Endothelial cell of umbilical vein (primary cell): ENCODE results near the gene TEX38. TPM values are rescaled to one million over a fixed set of nuclear protein-coding genes. Genes with fewer than 3 reads are reported as not detected.

Experiments
- BruUV-seq: library from RNA; stranded (reverse); fragments of 400-500 nt; replicated peaks from 2 replicates; lab custom pipeline; 2021; lab: Mats Ljungman, UMichigan
- CTCF ChIA-PET: fragments of 300-600, 350-600 bp; sonication (Branson Sonifier 250); formaldehyde crosslinking; loops from one replicate; lab custom pipeline; 2021; ENCODE audit warnings: antibody characterized with exemption, inconsistent platforms; lab: Charles Lee
- POLR2A ChIA-PET: fragments of 300-600, 350-600 bp; sonication (Branson Sonifier 250); formaldehyde crosslinking; loops from one replicate; lab custom pipeline; 2021; ENCODE audit warnings: antibody characterized with exemption, inconsistent platforms; lab: Charles Lee
- DNase-seq: peaks from one replicate; pipeline ENCODE4 v3.0.0-alpha.2; 2011; ENCODE audit warnings: low read depth, low spot score
- FAIRE-seq: peaks from 2 replicates; lab custom pipeline; 2011; peaks lifted over from hg19 to GRCh38; lab: Jason Lieb, UNC
- H2AFZ ChIP-seq: 2 replicates; pipeline ENCODE4 v1.6.0; 2012; ENCODE audit warnings: low read depth, low read length, control low read depth, inconsistent platforms
- H3K27ac ChIP-seq: 2 replicates; pipeline ENCODE4 v1.5.1; 2011; ENCODE audit warnings: low read depth, mild to moderate bottlenecking, control low read depth, low read length, moderate library complexity; ENCODE audit not compliant: insufficient read depth
- H3K27me3 ChIP-seq, 2 experiments: 2 replicates each; pipeline versions ENCODE4 v1.6.0 to v1.6.1; 2011; ENCODE audit warnings: low read length in 2 of 2, mixed read lengths in 1 of 2; ENCODE audit not compliant: control insufficient read depth in 2 of 2, insufficient read depth in 2 of 2
- H3K36me3 ChIP-seq, 2 experiments: 2 replicates in 1 of 2; 3 replicates in 1 of 2; pipeline ENCODE4 v1.5.1; 2011; ENCODE audit warnings: low read length in 2 of 2, mild to moderate bottlenecking in 1 of 2, moderate library complexity in 1 of 2; ENCODE audit not compliant: control insufficient read depth in 2 of 2, insufficient read depth in 2 of 2; ENCODE audit errors: extremely low read depth in 1 of 2
- H3K4me1 ChIP-seq: 3 replicates; pipeline ENCODE4 v1.5.1; 2011; ENCODE audit warnings: mild to moderate bottlenecking, low read length; ENCODE audit not compliant: control insufficient read depth, insufficient read depth; ENCODE audit errors: extremely low read depth
- H3K4me2 ChIP-seq: 2 replicates; pipeline ENCODE4 v1.6.1; 2011; ENCODE audit warnings: low read length, control low read depth, mixed read lengths; ENCODE audit not compliant: insufficient read depth
- H3K4me3 ChIP-seq, 3 experiments: fragments of 200-600 bp in 1 of 3; sonication (generic), shearing (Covaris generic) in 1 of 3; replicated peaks in 1 of 3; 2 replicates each; pipeline ENCODE4 v1.5.1; 2011 to 2016; ENCODE audit warnings: control low read depth in 3 of 3, low read length in 3 of 3, mild to moderate bottlenecking in 2 of 3, inconsistent platforms in 1 of 3, low read depth in 1 of 3, moderate library complexity in 1 of 3; ENCODE audit not compliant: insufficient read depth in 1 of 3
- H3K79me2 ChIP-seq: 2 replicates; pipeline ENCODE4 v1.6.0; 2012; ENCODE audit warnings: low read length, inconsistent platforms; ENCODE audit not compliant: control insufficient read depth, insufficient read depth
- H3K9ac ChIP-seq: replicated peaks from 2 replicates; pipeline ENCODE3; 2011; ENCODE audit warnings: low read length, control low read depth; ENCODE audit not compliant: insufficient read depth; ENCODE audit errors: extremely low read depth
- H3K9me1 ChIP-seq: replicated peaks from 3 replicates; pipeline ENCODE4 v1.6.0; 2011; ENCODE audit warnings: mild to moderate bottlenecking, low read length; ENCODE audit not compliant: control insufficient read depth, insufficient read depth; ENCODE audit errors: extremely low read depth
- H3K9me3 ChIP-seq: replicated peaks from 2 replicates; pipeline ENCODE4 v1.5.1; 2012; ENCODE audit warnings: low read length, inconsistent platforms; ENCODE audit not compliant: control insufficient read depth, insufficient read depth
- H4K20me1 ChIP-seq: replicated peaks from 2 replicates; pipeline ENCODE3; 2011; ENCODE audit warnings: mild to moderate bottlenecking, low read length; ENCODE audit not compliant: control insufficient read depth, insufficient read depth; ENCODE audit errors: extremely low read depth
- EZH2 ChIP-seq: IDR thresholded peaks from 2 replicates; pipeline ENCODE4 v1.6.1; 2012; ENCODE audit warnings: borderline replicate concordance, low read depth, mild to moderate bottlenecking, moderate library complexity, low read length, inconsistent platforms; ENCODE audit not compliant: severe bottlenecking
- FOS ChIP-seq: IDR thresholded peaks from 2 replicates; pipeline ENCODE4 v1.6.1; 2011; ENCODE audit warnings: mild to moderate bottlenecking, low read length, moderate library complexity, borderline replicate concordance; ENCODE audit not compliant: insufficient read depth
- GATA2 ChIP-seq: IDR thresholded peaks from 2 replicates; pipeline ENCODE4 v1.7.0; 2011; ENCODE audit warnings: low read depth, mild to moderate bottlenecking, moderate library complexity, mixed read lengths, low read length; ENCODE audit not compliant: insufficient read length, insufficient read depth
- JUN ChIP-seq: IDR thresholded peaks from 2 replicates; pipeline ENCODE4 v1.6.1; 2011; ENCODE audit warnings: borderline replicate concordance, low read depth; ENCODE audit not compliant: insufficient read length, insufficient read depth
- MAX ChIP-seq: IDR thresholded peaks from 2 replicates; pipeline ENCODE4 v1.6.1; 2011; ENCODE audit not compliant: insufficient read depth, insufficient read length
- MYC ChIP-seq: IDR thresholded peaks from one replicate; pipeline ENCODE4 v1.6.1; 2011; ENCODE audit warnings: mild to moderate bottlenecking, low read depth, low read length
- POLR2A ChIP-seq: IDR thresholded peaks from 2 replicates; pipeline ENCODE4 v1.6.1; 2012; ENCODE audit warnings: low read depth, mild to moderate bottlenecking, control low read depth, low read length
- POLR2AphosphoS5 ChIP-seq: IDR thresholded peaks from 2 replicates; pipeline ENCODE4 v1.6.1; 2012; ENCODE audit warnings: low read depth, mild to moderate bottlenecking, control low read depth, low read length, moderate library complexity; ENCODE audit not compliant: insufficient read depth
- dilution Hi-C: fragments of 300-500 bp; cut with MboI; formaldehyde crosslinking; loops from one replicate; pipeline ENCODE4 v1.15.0; 2019; ENCODE audit warnings: low sequenced_read_pairs; ENCODE audit not compliant: extremely low pct_ligation_motif_present
- intact Hi-C: fragments of 100-400 bp; cut with micrococcal nuclease; formaldehyde crosslinking; loops from one replicate; pipeline ENCODE4 v1.10.0; 2022
- polyA plus RNA-seq, 4 experiments: library from polyadenylated mRNA; depleted of rRNA in 3 of 4; stranded (reverse) in 3 of 4; unstranded in 1 of 4; fragments of >200 nt; gene quantifications; 2 replicates each; pipeline versions ENCODE4 v1.2.1 to v1.2.3, GENCODE V29; 2011 to 2012; ENCODE audit warnings: missing spikeins in 1 of 4
- total RNA-seq: library from RNA; stranded (reverse); gene quantifications from 2 replicates; pipeline ENCODE4 v1.2.3, GENCODE V29; 2021
- TF ChIP-seq, protein P1 (sequence below), 2 donors: IDR thresholded peaks; 1 replicate in 1 of 2; 2 replicates in 1 of 2; pipeline ENCODE4 v1.5.1; 2011; ENCODE audit warnings: low read length in 2 of 2, mild to moderate bottlenecking in 2 of 2, moderate library complexity in 2 of 2, control low read depth in 1 of 2, inconsistent platforms in 1 of 2, low read depth in 1 of 2; ENCODE audit not compliant: insufficient read depth in 1 of 2; ENCODE audit errors: extremely low read depth in 1 of 2

Gene TEX38
- total and polyA plus RNA-seq, 2 donors (not counting 3 experiments of a cell fraction or from before 2014, with no cell fraction given) = not detected

DNA sequence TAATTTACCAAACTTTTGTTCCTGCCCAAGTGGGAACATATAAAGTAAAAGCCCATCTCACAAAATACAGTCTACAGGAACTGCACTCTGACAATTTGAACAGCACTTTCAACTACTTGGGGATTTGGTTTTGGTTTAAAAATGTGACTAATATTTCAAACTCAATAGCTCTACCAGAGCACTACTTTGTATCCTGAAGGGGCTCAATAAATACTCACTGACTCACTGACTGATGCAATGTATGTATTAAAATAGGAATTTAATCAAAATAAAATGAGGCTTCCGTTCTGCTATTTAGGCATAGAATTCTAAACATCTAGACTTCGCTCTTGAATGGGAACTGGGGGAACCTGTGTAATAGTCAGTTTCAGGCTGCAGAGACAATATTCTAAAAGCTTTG, 25.4 kb downstream of the TEX38 start:
- dilution Hi-C loops (no loop called here), intact Hi-C loops (no loop called here)
- Histone ChIP-seq H3K36me3 (peaks cover 7% of the 10 kb centered on the region in 2 experiments), H3K79me2 (no peaks in the 10 kb centered on the region), H3K4me1 (no peaks in the 10 kb centered on the region), H4K20me1 (peaks cover 10% of the 10 kb centered on the region), H3K4me3 (no peak overlapping the region), H3K27ac (no peak overlapping the region), H3K9ac (no peak overlapping the region), H2AFZ (no peak overlapping the region), H3K9me3 (no peaks in the 10 kb centered on the region), H3K4me2 (no peak overlapping the region), H3K9me1 (no peaks in the 10 kb centered on the region), H3K27me3 (no peaks in the 10 kb centered on the region)
- DNase-seq (no peak), FAIRE-seq (no peak)
- BruUV-seq = no TSS peak
- ChIA-PET POLR2A (no interaction called here), CTCF (no interaction called here)
- TF ChIP-seq MAX (no peak), FOS (no peak)

- POLR2A ChIA-PET = no interaction called here
- dilution Hi-C loops (no loop called here), intact Hi-C loops (no loop called here)
- H3K4me1 ChIP-seq = no peaks in the 10 kb centered on the region
- H3K79me2 ChIP-seq = no peaks in the 10 kb centered on the region
- FAIRE-seq (no peak), DNase-seq (no peak)
- no peak for TF ChIP-seq MYC
- TF ChIP-seq, protein P1, sequence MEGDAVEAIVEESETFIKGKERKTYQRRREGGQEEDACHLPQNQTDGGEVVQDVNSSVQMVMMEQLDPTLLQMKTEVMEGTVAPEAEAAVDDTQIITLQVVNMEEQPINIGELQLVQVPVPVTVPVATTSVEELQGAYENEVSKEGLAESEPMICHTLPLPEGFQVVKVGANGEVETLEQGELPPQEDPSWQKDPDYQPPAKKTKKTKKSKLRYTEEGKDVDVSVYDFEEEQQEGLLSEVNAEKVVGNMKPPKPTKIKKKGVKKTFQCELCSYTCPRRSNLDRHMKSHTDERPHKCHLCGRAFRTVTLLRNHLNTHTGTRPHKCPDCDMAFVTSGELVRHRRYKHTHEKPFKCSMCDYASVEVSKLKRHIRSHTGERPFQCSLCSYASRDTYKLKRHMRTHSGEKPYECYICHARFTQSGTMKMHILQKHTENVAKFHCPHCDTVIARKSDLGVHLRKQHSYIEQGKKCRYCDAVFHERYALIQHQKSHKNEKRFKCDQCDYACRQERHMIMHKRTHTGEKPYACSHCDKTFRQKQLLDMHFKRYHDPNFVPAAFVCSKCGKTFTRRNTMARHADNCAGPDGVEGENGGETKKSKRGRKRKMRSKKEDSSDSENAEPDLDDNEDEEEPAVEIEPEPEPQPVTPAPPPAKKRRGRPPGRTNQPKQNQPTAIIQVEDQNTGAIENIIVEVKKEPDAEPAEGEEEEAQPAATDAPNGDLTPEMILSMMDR (IDR thresholded peaks at IDR 0.05; ENCODE audit: extremely low read depth in 1 of 2, insufficient read depth in 1 of 2, low read depth in 1 of 2, low read length in 2 of 2) = no peak
- TF ChIP-seq POLR2AphosphoS5 = no peak
- TF ChIP-seq GATA2 = no peak
- TF ChIP-seq JUN = no peak
- TF ChIP-seq MAX = no peak
- TF ChIP-seq POLR2A = no peak
- TF ChIP-seq EZH2 = no peak
- no peak for TF ChIP-seq FOS
- CTCF ChIA-PET = no interaction called here
- H3K4me2 ChIP-seq = no peak overlapping the region
- no peaks in the 10 kb centered on the region for H3K9me1 ChIP-seq
- H3K27me3 ChIP-seq = no peaks in the 10 kb centered on the region
- no peak overlapping the region for H3K27ac ChIP-seq
- no TSS peak for BruUV-seq
- H3K4me3 ChIP-seq = no peak overlapping the region
- no peak overlapping the region for H3K9ac ChIP-seq
- H3K9me3 ChIP-seq = no peaks in the 10 kb centered on the region
- peaks cover 5 to 10% of the 10 kb centered on the region in 2 experiments for H3K36me3 ChIP-seq
- peaks cover 3% of the 10 kb centered on the region for H4K20me1 ChIP-seq
- H2AFZ ChIP-seq = no peak overlapping the region
Measured at GRCh38 chr1:46699666-46700065, 28.0 kb downstream of the TEX38 start.
